HG02885 (cell line): ENCODE results near the gene FAM111A.
"Not testable (repeated sequence)": the region's sequence is repeated elsewhere in the genome, so short reads cannot be mapped to it uniquely, and the experiment has no call there.

Experiments used
- ATAC-seq: cut with Tn5 transposase; IDR thresholded peaks from one replicate; pipeline ENCODE4 v1.9.1; 2021; ENCODE audit warnings: mild to moderate bottlenecking; ENCODE audit not compliant: unreplicated experiment, poor library complexity

The FAM111A gene

GRCh38 chr11:59142530-59143507 lies at the start of gene FAM111A:
TSS of gene FAM111A (plus strand) at chr11:59142856. CDS start at chr11:59148873, 6,017 bp downstream.
- ATAC-seq: peak; percentile 70

GRCh38 chr11:59093576-59093975 lies 49.1 kb upstream of the FAM111A start:
- ATAC-seq: not testable (repeated sequence)

GRCh38 chr11:59095225-59095624 lies 47.4 kb upstream of the FAM111A start:
- peak; percentile 83 for ATAC-seq

- ATAC-seq: not testable (repeated sequence)
These were observed 46.6 kb upstream of the FAM111A start for GRCh38 chr11:59095972-59096575.

- ATAC-seq: no peak
These were observed 45.4 kb upstream of the FAM111A start for GRCh38 chr11:59097113-59097708.

- ATAC-seq: peak; percentile 26
These were observed 44.7 kb upstream of the FAM111A start for GRCh38 chr11:59097938-59098337.

- ATAC-seq: peak; percentile 65
These were observed 40.3 kb upstream of the FAM111A start for GRCh38 chr11:59102259-59102765.

GRCh38 chr11:59106363-59107336 lies 36.0 kb upstream of the FAM111A start, which contains the start of gene FAM111B:
TSS of gene FAM111B (plus strand) at chr11:59107237. CDS start at chr11:59109626, 2,389 bp downstream.
- ATAC-seq: peak; percentile 70

- ATAC-seq: peak; percentile 41
These were observed 34.9 kb upstream of the FAM111A start for GRCh38 chr11:59107721-59108120.

GRCh38 chr11:59112494-59112893 lies 30.2 kb upstream of the FAM111A start:
- ATAC-seq: no peak

GRCh38 chr11:59114344-59114743 lies 28.3 kb upstream of the FAM111A start:
- no peak for ATAC-seq

GRCh38 chr11:59115553-59115952 lies 27.1 kb upstream of the FAM111A start:
- no peak for ATAC-seq

- no peak for ATAC-seq
These were observed 24.9 kb upstream of the FAM111A start for GRCh38 chr11:59117774-59118173.

GRCh38 chr11:59119826-59120225 lies 22.8 kb upstream of the FAM111A start:
- no peak for ATAC-seq

- ATAC-seq: peak; percentile 97
These were observed 6.8 kb upstream of the FAM111A start for GRCh38 chr11:59135648-59136461.

GRCh38 chr11:59136551-59136950 lies 6.1 kb upstream of the FAM111A start:
- not testable (repeated sequence) for ATAC-seq

- ATAC-seq: no peak
These were observed 5.5 kb upstream of the FAM111A start for GRCh38 chr11:59137190-59137589.

- no peak for ATAC-seq
These were observed 4.0 kb upstream of the FAM111A start for GRCh38 chr11:59138643-59139042.

GRCh38 chr11:59141191-59141590 lies 1.5 kb upstream of the FAM111A start:
- no peak for ATAC-seq
